ENCODE measurements around the gene PLP2. TPM values are rescaled to one million over a fixed set of nuclear protein-coding genes. Genes with fewer than 3 reads are reported as not detected.
A peak's percentile ranks its signal among the peaks of the same experiment; 100 is the strongest.

The PLP2 gene
- total and polyA plus RNA-seq, 2 donors: 18.2 to 299 TPM

- H3K4me3 ChIP-seq (ENCODE audit: low read depth, low read length): peak within 1 kb of the TSS; percentile 61
- H3K4me1 ChIP-seq (ENCODE audit: insufficient read depth): no peaks in the 10 kb centered on the region
- H3K36me3 ChIP-seq (ENCODE audit: insufficient read depth): no peaks in the 10 kb centered on the region
- no peak for DNase-seq (ENCODE audit: extremely low spot score)
- 9% methylated on average over 62 of the region's 62 CpGs for WGBS
- H3K27ac ChIP-seq (ENCODE audit: low read depth): peak within 1 kb of the TSS; percentile 83
Observed at GRCh38 chrX:49186125-49187027, 14.7 kb downstream of the PLP2 start, which contains the start of gene PRICKLE3. Gene PRICKLE3, minus strand, starts transcription at chrX:49186373. Its CDS starts 76 bp downstream, at chrX:49186297.

- Histone ChIP-seq H3K4me1 (ENCODE audit: insufficient read depth) (no peaks in the 10 kb centered on the region), H3K4me3 (ENCODE audit: low read depth, low read length) (no peak overlapping the region), H3K36me3 (ENCODE audit: insufficient read depth) (no peaks in the 10 kb centered on the region), H3K27ac (ENCODE audit: low read depth) (peak overlapping the region; percentile 83)
- no peak for DNase-seq (ENCODE audit: extremely low spot score)
- 48% methylated on average over 15 of the region's 15 CpGs for WGBS
Observed at GRCh38 chrX:49187028-49187394, 15.3 kb downstream of the PLP2 start.

- WGBS: 66% methylated on average over 10 of the region's 10 CpGs
- no peak for DNase-seq (ENCODE audit: extremely low spot score)
- Histone ChIP-seq H3K4me3 (ENCODE audit: low read depth, low read length) (no peak overlapping the region), H3K36me3 (ENCODE audit: insufficient read depth) (no peaks in the 10 kb centered on the region), H3K27ac (ENCODE audit: low read depth) (no peak overlapping the region), H3K4me1 (ENCODE audit: insufficient read depth) (no peaks in the 10 kb centered on the region)
Observed at GRCh38 chrX:49187526-49187925, 15.8 kb downstream of the PLP2 start.

DNA sequence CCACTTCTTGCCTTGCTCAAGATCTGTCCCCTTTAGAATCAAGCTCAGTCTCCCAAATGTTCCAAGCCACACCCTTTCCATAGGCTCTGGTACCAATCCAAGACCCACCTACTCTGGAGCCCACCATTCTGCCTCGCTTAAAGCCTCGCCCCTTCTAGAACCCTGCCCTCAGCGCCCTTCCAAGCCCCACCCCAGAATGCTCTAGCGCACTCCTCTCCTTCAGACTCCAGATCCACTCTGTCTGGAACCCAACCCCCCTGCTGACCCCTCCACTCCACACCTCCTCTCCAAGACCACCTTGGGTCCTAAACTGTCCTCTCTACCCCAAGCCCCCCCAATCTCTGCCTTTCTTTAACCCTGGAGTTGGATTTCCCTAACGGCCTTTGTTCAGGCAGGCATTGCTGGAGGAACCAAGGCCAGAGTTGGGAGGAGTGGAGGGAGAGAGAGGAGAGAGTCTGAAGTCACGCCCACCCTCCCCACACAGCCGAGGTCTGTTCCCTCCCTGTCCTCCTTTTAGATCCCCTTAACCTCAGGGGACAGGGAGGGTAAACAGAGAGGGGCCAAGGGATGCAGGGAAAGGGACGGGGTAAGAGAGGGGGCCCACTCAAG, 16.9 kb downstream of the PLP2 start:
- WGBS: 66% methylated on average over 8 of the region's 8 CpGs
- Histone ChIP-seq H3K4me3 (ENCODE audit: low read depth, low read length) (no peak overlapping the region), H3K27ac (ENCODE audit: low read depth) (no peak overlapping the region), H3K4me1 (ENCODE audit: insufficient read depth) (no peaks in the 10 kb centered on the region), H3K36me3 (ENCODE audit: insufficient read depth) (no peaks in the 10 kb centered on the region)
- no peak for DNase-seq (ENCODE audit: extremely low spot score)

- no peak overlapping the region for H3K4me3 ChIP-seq (ENCODE audit: low read depth, low read length)
- H3K27ac ChIP-seq (ENCODE audit: low read depth): no peak overlapping the region
- no peaks in the 10 kb centered on the region for H3K36me3 ChIP-seq (ENCODE audit: insufficient read depth)
- no peaks in the 10 kb centered on the region for H3K4me1 ChIP-seq (ENCODE audit: insufficient read depth)
- 86% methylated on average over 6 of the region's 6 CpGs for WGBS
- no peak for DNase-seq (ENCODE audit: extremely low spot score)
Observed at GRCh38 chrX:49189606-49190005, 17.9 kb downstream of the PLP2 start.

DNA sequence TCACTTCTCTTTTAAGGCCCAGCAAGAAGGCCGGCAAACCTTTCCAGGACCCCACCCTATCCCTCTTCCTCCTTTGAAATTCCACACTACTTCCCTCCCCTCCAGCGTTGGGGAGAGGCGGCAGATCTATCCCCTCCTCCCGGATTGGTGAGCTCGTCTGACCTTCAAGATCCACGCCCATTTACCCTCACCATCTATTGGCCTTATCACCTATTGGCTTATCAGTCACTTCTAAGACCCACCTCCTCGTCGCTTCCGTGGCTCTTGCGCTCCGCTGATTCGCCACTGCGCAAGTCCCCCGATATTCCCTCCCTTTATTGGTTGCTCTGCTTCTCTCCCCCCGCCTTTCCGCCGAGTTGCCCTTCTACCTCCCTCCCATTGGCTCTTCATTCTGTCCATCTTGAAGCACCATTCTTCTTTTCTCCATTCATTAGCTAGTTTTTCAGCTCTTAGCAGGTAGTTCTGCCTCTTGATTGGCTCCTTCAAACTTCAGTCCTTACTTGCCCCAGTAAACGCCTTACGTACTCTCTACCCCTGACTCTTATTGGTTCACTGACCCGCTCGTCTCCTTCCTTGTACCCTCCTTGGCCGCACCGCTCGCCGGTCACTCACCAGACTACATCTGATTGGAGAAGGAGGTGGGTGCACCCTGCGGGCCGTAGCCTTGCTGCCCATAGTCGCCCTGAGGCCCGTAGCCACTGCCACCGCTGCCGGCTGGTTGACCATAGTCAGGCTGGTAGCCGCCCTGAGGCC, 19.3 kb downstream of the PLP2 start:
- Histone ChIP-seq H3K27ac (ENCODE audit: low read depth) (peak overlapping the region; percentile 92), H3K4me1 (ENCODE audit: insufficient read depth) (no peaks in the 10 kb centered on the region), H3K4me3 (ENCODE audit: low read depth, low read length) (peak overlapping the region; percentile 66), H3K36me3 (ENCODE audit: insufficient read depth) (no peaks in the 10 kb centered on the region)
- under 1% methylated on average over 32 of the region's 32 CpGs for WGBS
- DNase-seq (ENCODE audit: extremely low spot score): peak; percentile 97

- no peak for DNase-seq (ENCODE audit: extremely low spot score)
- Histone ChIP-seq H3K4me1 (ENCODE audit: insufficient read depth) (no peaks in the 10 kb centered on the region), H3K36me3 (ENCODE audit: insufficient read depth) (no peaks in the 10 kb centered on the region), H3K27ac (ENCODE audit: low read depth) (peak overlapping the region; percentile 92), H3K4me3 (ENCODE audit: low read depth, low read length) (peak overlapping the region; percentile 66)
- under 1% methylated on average over 34 of the region's 34 CpGs for WGBS
Observed at GRCh38 chrX:49191574-49192011, 19.9 kb downstream of the PLP2 start.

DNA sequence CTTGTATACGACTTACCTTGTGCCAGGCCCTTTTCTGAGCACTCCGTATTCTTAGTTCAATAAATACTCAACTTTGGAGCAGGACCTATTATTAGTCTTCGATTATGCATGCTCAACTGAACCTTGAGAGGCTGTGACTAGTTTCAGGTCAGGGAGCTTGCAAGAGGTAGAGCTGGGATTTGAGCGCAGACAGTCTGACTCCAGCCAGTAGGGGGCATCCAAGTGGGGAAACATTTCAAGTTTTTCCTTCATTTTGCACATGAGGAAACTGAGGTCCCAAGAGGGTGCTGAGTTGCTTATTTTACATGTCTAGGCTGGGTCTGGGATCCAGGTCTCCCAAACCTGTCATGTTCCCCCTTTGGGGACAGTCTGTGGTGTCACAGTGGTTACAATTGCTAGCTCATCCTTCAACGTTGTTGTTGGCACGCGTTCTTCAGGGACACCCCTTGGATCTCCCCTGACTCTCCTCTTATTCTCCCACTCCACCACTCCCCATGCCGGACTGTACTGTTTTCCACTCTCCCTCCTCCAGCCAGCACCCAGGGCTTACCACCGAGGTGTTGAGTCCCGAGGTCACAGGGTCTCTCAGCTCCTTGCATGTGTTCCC, 21.1 kb downstream of the PLP2 start:
- no peak overlapping the region for H3K4me3 ChIP-seq (ENCODE audit: low read depth, low read length)
- DNase-seq (ENCODE audit: extremely low spot score): no peak
- H3K36me3 ChIP-seq (ENCODE audit: insufficient read depth): no peaks in the 10 kb centered on the region
- no peak overlapping the region for H3K27ac ChIP-seq (ENCODE audit: low read depth)
- 68% methylated on average over 10 of the region's 10 CpGs for WGBS
- no peaks in the 10 kb centered on the region for H3K4me1 ChIP-seq (ENCODE audit: insufficient read depth)

DNA sequence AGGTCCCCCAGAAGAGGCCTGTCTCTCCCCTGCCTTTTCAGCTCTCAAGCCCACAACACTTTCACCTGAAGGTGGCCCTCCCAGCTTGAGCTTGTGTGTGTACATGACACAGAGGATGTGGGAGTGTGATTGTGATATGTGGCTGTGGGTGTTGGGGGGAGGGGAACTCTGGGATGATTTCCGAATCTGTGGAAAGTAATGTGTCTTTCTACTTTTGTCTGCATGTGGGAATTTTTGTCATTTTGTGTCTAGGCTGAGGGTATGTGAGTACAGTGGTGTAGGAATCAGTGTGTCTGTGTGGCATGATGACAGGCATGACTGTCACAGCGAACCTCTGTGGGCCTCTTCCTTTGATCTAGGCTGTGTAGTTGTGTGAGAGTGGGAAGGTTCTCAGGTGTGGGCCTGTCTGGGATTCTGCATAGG, 21.9 kb downstream of the PLP2 start:
- 81% methylated on average over 2 of the region's 2 CpGs for WGBS
- no peaks in the 10 kb centered on the region for H3K36me3 ChIP-seq (ENCODE audit: insufficient read depth)
- no peaks in the 10 kb centered on the region for H3K4me1 ChIP-seq (ENCODE audit: insufficient read depth)
- H3K27ac ChIP-seq (ENCODE audit: low read depth): no peak overlapping the region
- H3K4me3 ChIP-seq (ENCODE audit: low read depth, low read length): no peak overlapping the region
- no peak for DNase-seq (ENCODE audit: extremely low spot score)

- Histone ChIP-seq H3K4me3 (ENCODE audit: low read depth, low read length) (no peak overlapping the region), H3K4me1 (ENCODE audit: insufficient read depth) (no peaks in the 10 kb centered on the region), H3K36me3 (ENCODE audit: insufficient read depth) (no peaks in the 10 kb centered on the region), H3K27ac (ENCODE audit: low read depth) (no peak overlapping the region)
- 73% methylated on average over 13 of the region's 13 CpGs for WGBS
- DNase-seq (ENCODE audit: extremely low spot score): no peak
Observed at GRCh38 chrX:49197543-49198087, 25.9 kb downstream of the PLP2 start.

GRCh38 chrX:49198540-49199314, 27.0 kb downstream of the PLP2 start:
- Histone ChIP-seq H3K27ac (ENCODE audit: low read depth) (no peak overlapping the region), H3K4me3 (ENCODE audit: low read depth, low read length) (no peak overlapping the region), H3K4me1 (ENCODE audit: insufficient read depth) (no peaks in the 10 kb centered on the region), H3K36me3 (ENCODE audit: insufficient read depth) (no peaks in the 10 kb centered on the region)
- DNase-seq (ENCODE audit: extremely low spot score): no peak
- 15% methylated on average over 12 of the region's 12 CpGs for WGBS

DNA sequence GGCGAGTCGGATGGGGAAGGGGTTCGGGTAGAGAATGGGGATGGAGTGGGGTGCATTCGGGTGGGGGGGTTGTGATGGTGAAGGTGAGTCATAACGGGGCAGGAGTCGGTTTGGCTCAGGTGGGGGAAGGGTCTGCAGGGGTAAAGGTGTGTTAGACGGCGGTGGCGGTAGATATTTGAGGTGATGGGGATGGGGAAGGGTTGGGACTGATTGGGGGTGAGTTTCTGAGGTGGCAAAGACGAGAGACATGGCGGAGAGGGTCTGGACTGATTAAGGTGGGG, 27.6 kb downstream of the PLP2 start:
- WGBS: 6% methylated on average over 11 of the region's 11 CpGs
- DNase-seq (ENCODE audit: extremely low spot score): no peak
- Histone ChIP-seq H3K4me3 (ENCODE audit: low read depth, low read length) (no peak overlapping the region), H3K4me1 (ENCODE audit: insufficient read depth) (no peaks in the 10 kb centered on the region), H3K36me3 (ENCODE audit: insufficient read depth) (no peaks in the 10 kb centered on the region), H3K27ac (ENCODE audit: low read depth) (no peak overlapping the region)

All from urinary bladder (tissue), 4 donors.